ENCODE results near the gene BBS9. TPM values are rescaled to one million over a fixed set of nuclear protein-coding genes. Genes with fewer than 3 reads are reported as not detected.

Gene BBS9
- total RNA-seq, 1 experiment from 2014 or later = 26.4 TPM

DNA sequence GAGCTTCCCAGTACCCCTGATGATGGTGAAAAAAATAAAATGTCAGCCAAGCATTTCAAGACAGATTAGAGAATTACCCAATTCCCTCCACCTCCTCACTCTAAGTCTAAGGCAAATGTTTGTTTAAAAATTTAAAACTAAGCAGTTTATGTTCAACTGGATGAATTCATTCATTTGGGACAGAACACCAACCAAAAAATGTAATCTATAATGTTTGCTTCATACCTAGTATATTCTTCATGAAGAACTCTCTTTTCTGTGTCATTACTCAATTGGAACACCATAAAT, 450.3 kb downstream of the BBS9 start:
- H4K20me1 ChIP-seq (ENCODE audit: control insufficient read depth, insufficient read depth, insufficient read length) = no peaks in the 10 kb centered on the region
- no peak overlapping the region for H2BK5ac ChIP-seq (ENCODE audit: insufficient read length, low read length)
- Mint-ChIP-seq H3K36me3 (ENCODE audit: insufficient read depth in 1 of 3, low read depth in 3 of 3) (peaks cover 0 to 5% (median 0%) of the 10 kb centered on the region in 3 experiments; a peak in 2 of 7 replicates), H3K27ac (no peak overlapping the region), H3K9me3 (peaks cover 3 to 6% of the 10 kb centered on the region in 2 experiments; a peak in 3 of 5 replicates), H3K4me1 (no peaks in the 10 kb centered on the region), H3K4me3 (no peak overlapping the region), H3K27me3 (ENCODE audit: low read depth) (no peaks in the 10 kb centered on the region)
- H3K4me1 ChIP-seq (ENCODE audit: insufficient read depth, low read length) = no peaks in the 10 kb centered on the region
- H3K23me2 ChIP-seq (ENCODE audit: insufficient read length, low read depth, low read length, poor library complexity, severe bottlenecking) = no peaks in the 10 kb centered on the region
- H3K27me3 ChIP-seq (ENCODE audit: insufficient read depth, low read length) = no peaks in the 10 kb centered on the region
- no peak overlapping the region for H3K4ac ChIP-seq (ENCODE audit: low read depth, low read length)
- H4K91ac ChIP-seq (ENCODE audit: insufficient read length, low read depth, low read length) = no peak overlapping the region
- no peak overlapping the region for H3K14ac ChIP-seq (ENCODE audit: insufficient read depth, low read length)
- no peak overlapping the region for H4K5ac ChIP-seq (ENCODE audit: insufficient read length, low read depth, low read length)
- H2BK12ac ChIP-seq (ENCODE audit: insufficient read length, low read depth, low read length) = no peak overlapping the region
- DNase-seq = no peak
- no peak overlapping the region for H4K8ac ChIP-seq (replicated peaks; ENCODE audit: insufficient read length, low read depth, low read length)
- H2BK20ac ChIP-seq (ENCODE audit: low read depth, low read length, poor library complexity, severe bottlenecking) = no peak overlapping the region
- H3K4me2 ChIP-seq (ENCODE audit: insufficient read depth, insufficient read length, low read length) = no peak overlapping the region
- TF ChIP-seq, protein P1, sequence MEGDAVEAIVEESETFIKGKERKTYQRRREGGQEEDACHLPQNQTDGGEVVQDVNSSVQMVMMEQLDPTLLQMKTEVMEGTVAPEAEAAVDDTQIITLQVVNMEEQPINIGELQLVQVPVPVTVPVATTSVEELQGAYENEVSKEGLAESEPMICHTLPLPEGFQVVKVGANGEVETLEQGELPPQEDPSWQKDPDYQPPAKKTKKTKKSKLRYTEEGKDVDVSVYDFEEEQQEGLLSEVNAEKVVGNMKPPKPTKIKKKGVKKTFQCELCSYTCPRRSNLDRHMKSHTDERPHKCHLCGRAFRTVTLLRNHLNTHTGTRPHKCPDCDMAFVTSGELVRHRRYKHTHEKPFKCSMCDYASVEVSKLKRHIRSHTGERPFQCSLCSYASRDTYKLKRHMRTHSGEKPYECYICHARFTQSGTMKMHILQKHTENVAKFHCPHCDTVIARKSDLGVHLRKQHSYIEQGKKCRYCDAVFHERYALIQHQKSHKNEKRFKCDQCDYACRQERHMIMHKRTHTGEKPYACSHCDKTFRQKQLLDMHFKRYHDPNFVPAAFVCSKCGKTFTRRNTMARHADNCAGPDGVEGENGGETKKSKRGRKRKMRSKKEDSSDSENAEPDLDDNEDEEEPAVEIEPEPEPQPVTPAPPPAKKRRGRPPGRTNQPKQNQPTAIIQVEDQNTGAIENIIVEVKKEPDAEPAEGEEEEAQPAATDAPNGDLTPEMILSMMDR (conservative IDR thresholded peaks at IDR 0.05) = no peak
- H2AFZ ChIP-seq (ENCODE audit: low read length) = no peak overlapping the region
- H3T11ph ChIP-seq (ENCODE audit: low read length) = no peak overlapping the region
- no peak overlapping the region for H3K56ac ChIP-seq (ENCODE audit: insufficient read length, low read depth, low read length)
- H2BK120ac ChIP-seq (ENCODE audit: low read depth, low read length, poor library complexity, severe bottlenecking) = no peak overlapping the region
- no peaks in the 10 kb centered on the region for H3K79me2 ChIP-seq (ENCODE audit: insufficient read depth, low read length)
- H2AK5ac ChIP-seq (ENCODE audit: insufficient read length, low read length) = no peak overlapping the region
- no peaks in the 10 kb centered on the region for H3K79me1 ChIP-seq (ENCODE audit: insufficient read depth, low read depth, low read length, poor library complexity, severe bottlenecking)
- H3K18ac ChIP-seq (ENCODE audit: insufficient read length, low read depth, low read length) = no peak overlapping the region
- no peak overlapping the region for H3K9ac ChIP-seq (ENCODE audit: extremely low read depth, insufficient read length, low read length)
- H3K23ac ChIP-seq (ENCODE audit: insufficient read length, low read depth, low read length) = no peak overlapping the region
- H3K9me3 ChIP-seq (ENCODE audit: control insufficient read depth, low read depth, low read length) = no peaks in the 10 kb centered on the region
- no peak overlapping the region for H3K27ac ChIP-seq (ENCODE audit: insufficient read length, low read depth, low read length)
- H2BK15ac ChIP-seq (ENCODE audit: low read depth, low read length) = no peak overlapping the region
